Nephron progenitor cell (in vitro differentiated cells): Measurements from ENCODE around the gene EIF4EBP3.

ENCODE experiments used
- DNase-seq: peaks from one replicate; pipeline ENCODE4 v3.0.0; 2021
- H3K27ac Mint-ChIP-seq: 2 replicates; pipeline ENCODE4 v1.8.0; 2021; ENCODE audit warnings: mild to moderate bottlenecking, moderate library complexity, mixed read lengths
- H3K27me3 Mint-ChIP-seq: 2 replicates; pipeline ENCODE4 v1.8.0; 2021; ENCODE audit warnings: mild to moderate bottlenecking, low read depth, mixed read lengths; ENCODE audit not compliant: poor library complexity
- H3K36me3 Mint-ChIP-seq: 2 replicates; pipeline ENCODE4 v1.8.0; 2021; ENCODE audit warnings: low read depth, mixed read lengths
- H3K4me1 Mint-ChIP-seq: 2 replicates; pipeline ENCODE4 v1.8.0; 2021; ENCODE audit warnings: mixed read lengths
- H3K4me3 Mint-ChIP-seq: 2 replicates; pipeline ENCODE4 v1.8.0; 2021; ENCODE audit warnings: mild to moderate bottlenecking, moderate library complexity, mixed read lengths
- H3K9me3 Mint-ChIP-seq: 2 replicates; pipeline ENCODE4 v1.8.0; 2021; ENCODE audit warnings: mild to moderate bottlenecking, moderate library complexity, mixed read lengths
- TF ChIP-seq, protein P1 (sequence below): fragments of 200-600 bp; sonication (generic); IDR thresholded peaks from 2 replicates; pipeline ENCODE4 v1.5.0; 2021; ENCODE audit warnings: antibody characterized with exemption

The EIF4EBP3 gene

DNA sequence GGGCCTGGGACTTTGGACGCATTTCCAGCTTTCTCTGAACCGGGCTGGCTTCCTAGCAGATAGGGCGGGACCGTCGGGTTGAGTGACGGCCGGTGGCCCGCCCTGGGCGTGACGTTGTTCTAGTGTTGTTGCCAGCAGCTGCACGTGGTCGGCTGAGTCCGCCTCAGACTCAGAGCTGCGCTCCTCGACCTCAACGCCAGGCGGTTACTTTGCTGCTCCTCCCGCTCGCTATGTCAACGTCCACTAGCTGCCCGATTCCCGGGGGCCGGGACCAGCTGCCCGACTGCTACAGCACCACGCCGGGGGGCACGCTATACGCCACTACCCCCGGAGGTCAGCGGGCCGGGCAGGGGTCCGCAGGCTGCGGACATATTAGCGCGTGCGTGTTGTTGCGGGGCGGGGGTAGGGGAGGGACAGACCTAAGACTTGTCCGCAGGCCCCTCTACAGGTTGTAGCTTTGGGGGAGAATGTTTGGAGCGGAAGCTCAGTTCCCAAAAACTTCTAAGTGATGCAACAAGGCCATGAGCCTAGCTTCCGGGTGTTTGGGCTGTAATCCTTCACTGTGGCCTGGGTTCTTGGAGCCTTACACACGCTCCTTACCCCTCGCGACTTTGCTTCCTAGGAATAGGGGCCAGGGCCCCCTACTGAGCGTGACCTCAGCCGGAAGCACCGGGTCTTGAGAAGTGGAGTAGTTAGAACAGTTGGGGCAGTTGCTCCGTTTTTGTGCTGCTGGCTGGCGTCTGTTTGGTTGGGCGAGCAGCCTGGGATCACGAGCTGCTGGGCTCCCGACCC, at the start of gene EIF4EBP3:
Gene EIF4EBP3, plus strand, starts transcription at position 155 of the 792 bp plus-strand sequence. Its CDS starts 76 bp downstream, at position 231.
- Mint-ChIP-seq H3K36me3 (peaks cover 47% of the 10 kb centered on the region), H3K27me3 (no peaks in the 10 kb centered on the region), H3K27ac (peak within 1 kb of the TSS; percentile 92), H3K4me1 (peaks cover 31% of the 10 kb centered on the region), H3K4me3 (peak within 1 kb of the TSS; percentile 77), H3K9me3 (no peaks in the 10 kb centered on the region)
- TF ChIP-seq, protein P1, sequence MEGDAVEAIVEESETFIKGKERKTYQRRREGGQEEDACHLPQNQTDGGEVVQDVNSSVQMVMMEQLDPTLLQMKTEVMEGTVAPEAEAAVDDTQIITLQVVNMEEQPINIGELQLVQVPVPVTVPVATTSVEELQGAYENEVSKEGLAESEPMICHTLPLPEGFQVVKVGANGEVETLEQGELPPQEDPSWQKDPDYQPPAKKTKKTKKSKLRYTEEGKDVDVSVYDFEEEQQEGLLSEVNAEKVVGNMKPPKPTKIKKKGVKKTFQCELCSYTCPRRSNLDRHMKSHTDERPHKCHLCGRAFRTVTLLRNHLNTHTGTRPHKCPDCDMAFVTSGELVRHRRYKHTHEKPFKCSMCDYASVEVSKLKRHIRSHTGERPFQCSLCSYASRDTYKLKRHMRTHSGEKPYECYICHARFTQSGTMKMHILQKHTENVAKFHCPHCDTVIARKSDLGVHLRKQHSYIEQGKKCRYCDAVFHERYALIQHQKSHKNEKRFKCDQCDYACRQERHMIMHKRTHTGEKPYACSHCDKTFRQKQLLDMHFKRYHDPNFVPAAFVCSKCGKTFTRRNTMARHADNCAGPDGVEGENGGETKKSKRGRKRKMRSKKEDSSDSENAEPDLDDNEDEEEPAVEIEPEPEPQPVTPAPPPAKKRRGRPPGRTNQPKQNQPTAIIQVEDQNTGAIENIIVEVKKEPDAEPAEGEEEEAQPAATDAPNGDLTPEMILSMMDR = peak; percentile 55
- peak; percentile 93 for DNase-seq

DNA sequence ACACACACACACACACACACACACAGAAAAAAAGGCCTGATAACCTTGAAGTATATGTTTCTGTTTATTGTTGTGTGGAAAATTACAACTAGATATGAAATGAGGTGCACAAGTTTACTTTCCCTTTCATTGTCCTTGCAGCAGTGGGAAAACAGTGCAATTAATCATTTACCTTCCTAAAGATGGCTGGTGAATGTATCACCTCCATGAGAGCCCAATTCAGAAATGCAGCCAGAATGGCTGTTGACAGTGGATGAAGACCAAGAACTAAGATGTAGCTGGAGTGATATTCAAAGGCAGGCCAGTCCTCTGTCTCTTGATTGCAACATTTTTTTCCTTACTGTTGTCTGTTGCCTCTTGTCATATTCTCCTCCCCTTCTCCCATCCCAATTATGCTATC, 49.6 kb upstream of the EIF4EBP3 start:
- peaks cover 45% of the 10 kb centered on the region for H3K36me3 Mint-ChIP-seq
- H3K4me1 Mint-ChIP-seq = no peaks in the 10 kb centered on the region
- H3K9me3 Mint-ChIP-seq = no peaks in the 10 kb centered on the region
- no peak overlapping the region for H3K27ac Mint-ChIP-seq
- H3K27me3 Mint-ChIP-seq = no peaks in the 10 kb centered on the region
- TF ChIP-seq, protein P1 = no peak
- no peak overlapping the region for H3K4me3 Mint-ChIP-seq
- no peak for DNase-seq

DNA sequence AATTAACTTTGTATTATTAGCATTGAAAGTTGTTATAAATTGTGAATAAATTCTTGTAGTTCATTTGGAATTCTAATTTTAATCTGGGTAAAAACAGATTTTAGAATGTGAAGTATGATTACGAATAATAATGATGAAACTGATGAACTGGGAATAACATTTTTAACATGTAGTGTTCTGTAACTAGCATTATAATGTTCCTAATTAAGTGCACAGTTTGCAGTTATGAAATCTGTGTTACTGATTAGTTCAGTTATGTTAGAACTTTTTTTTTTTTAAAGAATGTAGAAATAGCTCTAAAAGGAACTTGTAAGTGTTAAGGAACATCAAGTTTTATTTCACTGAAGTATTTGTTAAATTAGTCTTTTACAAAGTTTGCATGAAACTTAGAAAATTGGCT, 48.9 kb upstream of the EIF4EBP3 start:
- Mint-ChIP-seq H3K9me3 (no peaks in the 10 kb centered on the region), H3K4me1 (no peaks in the 10 kb centered on the region), H3K36me3 (peaks cover 38% of the 10 kb centered on the region), H3K27ac (no peak overlapping the region), H3K27me3 (no peaks in the 10 kb centered on the region), H3K4me3 (no peak overlapping the region)
- DNase-seq = no peak
- TF ChIP-seq, protein P1 = no peak

DNA sequence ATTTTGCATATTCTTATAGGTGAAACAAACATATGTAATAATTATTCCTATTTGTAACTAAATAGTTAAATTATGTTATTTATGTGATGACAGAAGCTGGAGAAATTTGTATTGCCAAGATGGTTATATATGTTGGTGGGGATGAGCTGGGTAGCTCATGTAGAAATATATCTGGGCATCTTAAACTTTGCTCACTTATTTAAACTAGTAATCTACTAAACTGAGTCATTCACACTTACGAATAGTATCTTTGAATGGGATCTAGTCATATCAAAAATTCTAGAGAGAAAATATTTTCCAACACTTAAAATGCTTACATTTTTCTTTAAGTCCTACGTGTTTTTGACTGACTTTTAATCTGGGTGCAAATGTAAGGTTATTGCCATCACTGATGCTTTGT, 44.6 kb upstream of the EIF4EBP3 start:
- no peaks in the 10 kb centered on the region for H3K9me3 Mint-ChIP-seq
- TF ChIP-seq, protein P1 = no peak
- H3K4me1 Mint-ChIP-seq = no peaks in the 10 kb centered on the region
- no peak for DNase-seq
- H3K4me3 Mint-ChIP-seq = no peak overlapping the region
- H3K27ac Mint-ChIP-seq = no peak overlapping the region
- no peaks in the 10 kb centered on the region for H3K27me3 Mint-ChIP-seq
- peaks cover 36% of the 10 kb centered on the region for H3K36me3 Mint-ChIP-seq

DNA sequence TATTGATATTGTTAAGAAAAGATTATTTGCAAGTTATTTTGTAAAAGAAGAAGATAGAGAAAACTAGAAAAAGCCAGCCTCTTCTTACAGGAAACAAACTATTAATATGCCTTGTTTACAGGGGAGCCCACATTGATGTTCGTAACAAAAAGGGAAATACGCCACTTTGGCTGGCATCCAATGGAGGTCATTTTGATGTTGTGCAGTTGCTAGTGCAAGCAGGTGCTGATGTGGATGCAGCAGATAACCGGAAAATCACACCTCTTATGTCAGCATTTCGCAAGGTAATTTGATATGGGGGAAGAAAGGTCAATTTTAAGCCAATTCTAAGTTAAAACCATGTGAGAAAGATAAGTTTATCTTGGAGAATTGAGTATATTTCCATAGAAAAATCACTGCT, 37.6 kb upstream of the EIF4EBP3 start:
- DNase-seq = no peak
- Mint-ChIP-seq H3K4me1 (no peaks in the 10 kb centered on the region), H3K9me3 (no peaks in the 10 kb centered on the region), H3K36me3 (peaks cover 84% of the 10 kb centered on the region), H3K27ac (no peak overlapping the region), H3K27me3 (no peaks in the 10 kb centered on the region), H3K4me3 (no peak overlapping the region)
- TF ChIP-seq, protein P1 = no peak

DNA sequence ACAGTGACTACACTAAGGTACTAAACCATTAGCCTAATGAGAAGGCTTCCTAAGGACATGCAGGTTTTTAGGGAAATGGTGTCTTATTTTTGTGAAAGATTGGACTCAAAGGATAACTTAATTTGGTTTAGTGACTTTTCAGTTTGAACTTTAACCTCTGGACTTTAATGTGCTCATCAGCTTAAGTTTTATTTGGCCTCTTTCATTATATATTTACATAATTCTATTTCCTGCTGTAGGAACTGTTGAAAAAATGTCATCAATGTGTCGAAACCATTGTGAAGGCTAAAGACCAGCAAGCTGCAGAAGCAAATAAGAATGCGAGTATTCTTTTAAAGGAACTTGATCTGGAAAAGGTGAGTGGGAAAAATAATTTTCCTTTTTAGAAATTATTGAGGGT, 34.3 kb upstream of the EIF4EBP3 start:
- H3K36me3 Mint-ChIP-seq = peaks cover 75% of the 10 kb centered on the region

More for the DNA sequence above, 34.3 kb upstream of the EIF4EBP3 start:
- Mint-ChIP-seq H3K9me3 (peaks cover 15% of the 10 kb centered on the region), H3K4me3 (no peak overlapping the region), H3K27me3 (no peaks in the 10 kb centered on the region), H3K4me1 (no peaks in the 10 kb centered on the region), H3K27ac (no peak overlapping the region)
- DNase-seq = no peak
- TF ChIP-seq, protein P1 = no peak
